HK-2 (cell line): ENCODE data around the gene DUSP28.
"Not testable (repeated sequence)": the region's sequence is repeated elsewhere in the genome, so short reads cannot be mapped to it uniquely, and the experiment has no call there.

Source experiments
- DNase-seq: peaks from one replicate; pipeline ENCODE4 v3.0.0-alpha.2; 2018; ENCODE audit not compliant: unreplicated experiment

DUSP28 gene

GRCh38 chr2:240560480-240561324, 545 bp downstream of the DUSP28 start:
- peak; percentile 99 for DNase-seq

GRCh38 chr2:240561325-240561971, 1.3 kb downstream of the DUSP28 start:
- DNase-seq: no peak

- not testable (repeated sequence) for DNase-seq
Measured at GRCh38 chr2:240563231-240563630, 3.1 kb downstream of the DUSP28 start.

- DNase-seq: no peak
Measured at GRCh38 chr2:240563951-240564560, 3.9 kb downstream of the DUSP28 start.

GRCh38 chr2:240564561-240565332, 4.6 kb downstream of the DUSP28 start:
- DNase-seq: no peak

- DNase-seq: peak; percentile 94
Measured at GRCh38 chr2:240565333-240566202, 5.4 kb downstream of the DUSP28 start.

GRCh38 chr2:240566203-240567136, 6.3 kb downstream of the DUSP28 start:
- peak; percentile 93 for DNase-seq

- no peak for DNase-seq
Measured at GRCh38 chr2:240567137-240567871, 7.1 kb downstream of the DUSP28 start.

- no peak for DNase-seq
Measured at GRCh38 chr2:240567872-240568677, 7.9 kb downstream of the DUSP28 start, which contains the start of gene RNPEPL1. Gene RNPEPL1, plus strand, starts transcription at chr2:240568484. Its CDS starts 103 bp downstream, at chr2:240568587.

GRCh38 chr2:240568678-240569522, 8.7 kb downstream of the DUSP28 start:
- DNase-seq: no peak

- DNase-seq: no peak
Measured at GRCh38 chr2:240569523-240569997, 9.4 kb downstream of the DUSP28 start.

- DNase-seq: no peak
Measured at GRCh38 chr2:240569998-240570530, 9.9 kb downstream of the DUSP28 start.

- no peak for DNase-seq
Measured at GRCh38 chr2:240570531-240571313, 10.6 kb downstream of the DUSP28 start.

GRCh38 chr2:240571314-240571973, 11.3 kb downstream of the DUSP28 start:
- DNase-seq: no peak
